PFSK-1 (cell line): Measurements from ENCODE around the gene C1orf94.

Source experiments
- FOXP2 ChIP-seq: optimal IDR thresholded peaks from 2 replicates; pipeline ENCODE3; 2011; ENCODE audit warnings: borderline replicate concordance, control low read depth, inconsistent platforms; ENCODE audit not compliant: insufficient read depth; ENCODE audit errors: extremely low read length, extremely low read depth
- POLR2AphosphoS5 ChIP-seq: IDR thresholded peaks from 2 replicates; pipeline ENCODE4 v1.6.1; 2012; ENCODE audit warnings: low read depth, mild to moderate bottlenecking, control low read depth, low read length, moderate library complexity
- REST ChIP-seq, 2 experiments: IDR thresholded peaks; 2 replicates each; pipeline versions ENCODE4 v1.6.1 to v1.8.0; 2011 to 2012; ENCODE audit warnings: low read depth in 2 of 2, low read length in 2 of 2, control low read depth in 1 of 2, inconsistent platforms in 1 of 2, mild to moderate bottlenecking in 1 of 2, moderate library complexity in 1 of 2; ENCODE audit not compliant: insufficient read depth in 1 of 2
- SIN3A ChIP-seq: IDR thresholded peaks from 2 replicates; pipeline ENCODE4 v1.6.1; 2012; ENCODE audit warnings: mild to moderate bottlenecking, low read length, moderate library complexity, borderline replicate concordance; ENCODE audit not compliant: insufficient read depth
- TAF1 ChIP-seq: IDR thresholded peaks from 2 replicates; pipeline ENCODE4 v1.6.1; 2012; ENCODE audit warnings: low read length, control low read depth, borderline replicate concordance; ENCODE audit not compliant: insufficient read depth

The C1orf94 gene

GRCh38 chr1:34231441-34231840, 54.7 kb downstream of the C1orf94 start:
- TF ChIP-seq POLR2AphosphoS5 (no peak), REST (IDR thresholded peaks at IDR 0.05; ENCODE audit: insufficient read depth in 1 of 2, low read depth in 2 of 2, low read length in 2 of 2) (no peak), SIN3A (no peak), TAF1 (no peak), FOXP2 (no peak)

DNA sequence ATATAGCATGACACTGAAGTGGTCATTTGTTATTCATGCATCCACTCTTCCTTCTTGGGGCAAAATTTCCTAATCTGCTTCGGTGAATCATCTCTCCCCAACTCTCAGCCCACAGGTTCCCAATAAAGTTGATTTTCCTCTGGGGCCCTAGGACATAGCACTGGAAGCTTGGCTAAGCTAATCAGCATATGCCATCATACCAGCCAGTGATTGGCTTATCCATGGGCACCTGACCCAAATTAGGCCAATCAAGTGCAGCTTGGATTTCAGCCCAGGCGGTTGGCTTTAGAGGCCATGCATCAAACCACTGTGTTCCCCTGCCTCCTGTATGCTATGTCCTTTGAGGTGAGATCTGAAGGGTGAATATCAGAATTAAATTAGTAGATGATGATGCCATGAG, 58.9 kb downstream of the C1orf94 start:
- TF ChIP-seq POLR2AphosphoS5 = no peak

DNA sequence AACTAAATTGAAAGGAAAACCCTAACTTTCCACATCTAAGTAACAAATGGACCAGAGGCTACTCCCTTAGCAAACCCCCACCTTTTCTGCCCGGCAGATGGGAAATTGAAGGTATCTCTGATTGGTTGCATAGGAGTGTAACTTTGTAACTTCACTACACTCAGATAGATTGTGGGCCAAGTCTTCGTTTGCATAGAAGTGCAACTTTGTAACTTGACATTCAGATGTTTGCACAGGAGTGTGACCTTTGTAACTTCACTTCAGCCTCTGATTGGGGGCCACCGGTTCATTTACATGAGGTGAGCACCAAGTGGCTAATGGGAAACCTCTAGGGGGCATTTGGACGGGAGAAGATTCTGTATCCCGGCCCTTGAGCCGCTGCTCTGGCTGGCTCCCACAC, 59.4 kb downstream of the C1orf94 start:
- TF ChIP-seq REST (IDR thresholded peaks at IDR 0.05; ENCODE audit: insufficient read depth in 1 of 2, low read depth in 2 of 2, low read length in 2 of 2) (no peak), SIN3A (no peak), POLR2AphosphoS5 (no peak), FOXP2 (no peak), TAF1 (no peak)

- no peak for TF ChIP-seq REST (IDR thresholded peaks at IDR 0.05; ENCODE audit: insufficient read depth in 1 of 2, low read depth in 2 of 2, low read length in 2 of 2)
- no peak for TF ChIP-seq TAF1
- TF ChIP-seq POLR2AphosphoS5 = no peak
- TF ChIP-seq SIN3A = no peak
- no peak for TF ChIP-seq FOXP2
Measured at GRCh38 chr1:34237151-34237815, 60.6 kb downstream of the C1orf94 start.

GRCh38 chr1:34245967-34246366, 69.3 kb downstream of the C1orf94 start:
- TF ChIP-seq FOXP2 (no peak), SIN3A (no peak), TAF1 (no peak), POLR2AphosphoS5 (no peak), REST (IDR thresholded peaks at IDR 0.05; ENCODE audit: insufficient read depth in 1 of 2, low read depth in 2 of 2, low read length in 2 of 2) (no peak)
